ENCODE measurements around the gene SHANK3.

SHANK3 gene

DNA sequence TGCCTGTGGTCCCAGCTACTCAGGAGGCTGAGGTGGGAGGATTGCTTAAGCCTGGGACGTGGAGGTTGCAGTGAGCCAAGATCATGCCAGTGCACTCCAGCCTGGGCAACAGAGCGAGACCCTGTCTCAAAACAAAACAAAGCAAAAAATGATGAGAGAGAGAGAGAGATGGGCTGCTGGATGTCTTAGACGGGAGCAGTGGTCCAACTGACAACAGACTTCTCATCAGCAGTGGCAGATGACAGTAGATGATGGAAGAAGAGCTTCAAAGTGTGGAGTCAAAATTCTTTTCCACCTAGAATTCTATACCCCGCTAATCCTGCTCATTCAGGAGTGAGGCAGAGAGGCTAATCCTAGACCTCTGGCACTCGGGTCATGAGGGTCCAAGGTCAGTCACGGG, 36.4 kb downstream of the SHANK3 start:
- DNase-seq = no peak
- Histone ChIP-seq H3K27me3 (peaks cover 0 to 27% of the 10 kb centered on the region in 2 donors), H3K4me3 (no peak overlapping the region), H3K36me3 (no peaks in the 10 kb centered on the region), H3K27ac (no peak overlapping the region), H3K4me1 (no peaks in the 10 kb centered on the region), H3K9me3 (no peaks in the 10 kb centered on the region)
- TF ChIP-seq, protein P1, sequence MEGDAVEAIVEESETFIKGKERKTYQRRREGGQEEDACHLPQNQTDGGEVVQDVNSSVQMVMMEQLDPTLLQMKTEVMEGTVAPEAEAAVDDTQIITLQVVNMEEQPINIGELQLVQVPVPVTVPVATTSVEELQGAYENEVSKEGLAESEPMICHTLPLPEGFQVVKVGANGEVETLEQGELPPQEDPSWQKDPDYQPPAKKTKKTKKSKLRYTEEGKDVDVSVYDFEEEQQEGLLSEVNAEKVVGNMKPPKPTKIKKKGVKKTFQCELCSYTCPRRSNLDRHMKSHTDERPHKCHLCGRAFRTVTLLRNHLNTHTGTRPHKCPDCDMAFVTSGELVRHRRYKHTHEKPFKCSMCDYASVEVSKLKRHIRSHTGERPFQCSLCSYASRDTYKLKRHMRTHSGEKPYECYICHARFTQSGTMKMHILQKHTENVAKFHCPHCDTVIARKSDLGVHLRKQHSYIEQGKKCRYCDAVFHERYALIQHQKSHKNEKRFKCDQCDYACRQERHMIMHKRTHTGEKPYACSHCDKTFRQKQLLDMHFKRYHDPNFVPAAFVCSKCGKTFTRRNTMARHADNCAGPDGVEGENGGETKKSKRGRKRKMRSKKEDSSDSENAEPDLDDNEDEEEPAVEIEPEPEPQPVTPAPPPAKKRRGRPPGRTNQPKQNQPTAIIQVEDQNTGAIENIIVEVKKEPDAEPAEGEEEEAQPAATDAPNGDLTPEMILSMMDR (IDR thresholded peaks at IDR 0.05) = no peak
- intact Hi-C loops (cut with DNase I; ENCODE audit: low total_unique reads) = no loop called here

DNA sequence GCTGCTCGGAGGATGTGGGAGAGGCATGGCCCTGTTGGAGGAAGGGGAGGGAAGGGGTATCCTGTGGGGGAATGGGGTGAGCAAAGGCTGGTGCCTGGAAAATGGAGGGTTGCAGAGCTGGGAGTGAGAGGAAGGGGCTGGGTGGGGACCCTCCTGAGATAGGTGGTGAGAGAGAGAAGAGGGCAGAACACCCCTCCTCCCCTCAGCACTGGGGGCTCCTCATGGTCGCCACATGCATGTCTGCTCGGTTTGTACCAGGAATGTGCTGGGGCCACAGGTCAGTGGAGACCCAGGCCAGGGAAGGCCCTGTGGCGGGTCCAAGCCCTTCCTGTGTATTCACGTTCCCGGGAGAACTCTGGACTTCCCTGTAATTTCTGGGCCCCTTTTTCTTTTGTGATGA, 37.6 kb downstream of the SHANK3 start:
- intact Hi-C loops (cut with DNase I; ENCODE audit: low total_unique reads) = no loop called here
- peaks cover 0 to 15% of the 10 kb centered on the region in 2 donors for H3K27me3 ChIP-seq
- H3K36me3 ChIP-seq = no peaks in the 10 kb centered on the region
- no peaks in the 10 kb centered on the region for H3K9me3 ChIP-seq
- TF ChIP-seq, protein P1 (IDR thresholded peaks at IDR 0.05) = no peak
- no peak overlapping the region for H3K27ac ChIP-seq
- DNase-seq = no peak
- no peak overlapping the region for H3K4me3 ChIP-seq
- H3K4me1 ChIP-seq = no peaks in the 10 kb centered on the region

DNA sequence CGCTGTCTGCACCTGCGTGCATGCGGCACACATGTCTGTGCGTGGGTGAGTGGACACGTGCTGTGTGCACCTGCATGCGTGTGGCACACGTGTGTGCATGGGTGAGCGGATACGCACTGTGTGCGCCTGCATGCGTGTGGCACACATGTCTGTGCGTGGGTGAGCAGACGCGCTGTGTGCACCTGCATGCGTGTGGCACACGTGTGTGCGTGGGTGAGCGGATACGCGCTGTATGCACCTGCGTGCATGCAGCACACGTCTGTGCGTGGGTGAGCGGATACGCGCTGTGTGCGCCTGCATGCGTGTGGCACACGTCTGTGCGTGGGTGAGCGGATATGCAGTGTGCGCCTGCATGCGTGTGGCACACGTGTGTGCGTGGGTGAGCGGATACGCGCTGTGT, 38.3 kb downstream of the SHANK3 start:
- DNase-seq = no peak
- H3K4me3 ChIP-seq = no peak overlapping the region
- H3K4me1 ChIP-seq = no peaks in the 10 kb centered on the region
- TF ChIP-seq, protein P1 (IDR thresholded peaks at IDR 0.05) = no peak
- no peaks in the 10 kb centered on the region for H3K9me3 ChIP-seq
- H3K36me3 ChIP-seq = no peaks in the 10 kb centered on the region
- peaks cover 0 to 8% of the 10 kb centered on the region in 2 donors for H3K27me3 ChIP-seq
- H3K27ac ChIP-seq = no peak overlapping the region
- intact Hi-C loops (cut with DNase I; ENCODE audit: low total_unique reads) = no loop called here

DNA sequence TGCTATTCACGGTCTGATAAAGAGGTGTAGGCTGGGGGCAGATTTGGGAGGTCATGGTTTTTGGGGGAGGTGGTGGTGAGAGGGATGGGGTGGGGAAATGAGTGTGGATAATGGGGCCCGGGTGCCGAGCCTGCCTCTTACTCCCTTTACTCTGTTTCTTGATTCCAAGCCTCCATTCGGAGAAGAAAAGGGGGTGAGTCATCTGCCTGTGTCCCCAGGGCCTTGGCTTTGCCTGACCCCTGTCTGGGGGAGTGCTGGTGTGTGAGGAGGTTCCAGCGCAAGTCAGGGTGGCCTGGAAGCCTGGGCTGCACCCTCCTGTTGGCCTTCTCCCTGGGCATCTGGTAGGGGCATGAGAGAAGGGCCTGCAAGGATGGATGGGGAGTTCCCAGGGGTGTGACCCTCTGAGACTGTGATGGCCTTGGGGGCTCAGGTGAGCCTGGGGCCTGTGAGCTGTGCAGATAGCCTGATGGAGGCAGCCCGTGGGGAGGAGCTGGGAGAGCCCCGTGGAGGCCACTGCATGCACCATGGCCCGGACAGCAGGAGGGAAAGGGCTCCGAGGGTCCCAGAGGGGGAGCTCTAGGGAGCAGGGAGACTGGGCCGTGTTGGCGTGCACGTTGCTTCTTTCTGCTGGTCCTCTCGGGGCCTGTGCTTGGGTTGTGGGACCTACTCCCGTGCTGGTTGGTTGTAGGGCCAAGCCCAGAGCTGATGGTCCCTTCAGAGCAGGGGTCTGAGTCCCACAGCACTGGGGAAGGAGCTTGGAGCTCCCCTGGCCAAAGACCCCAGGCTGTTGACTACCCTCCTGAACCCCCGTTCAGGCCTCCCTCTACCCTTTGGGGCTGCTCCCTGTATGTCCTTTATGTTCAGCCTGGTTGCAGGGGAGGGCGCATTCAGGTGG, 39.1 kb downstream of the SHANK3 start:
- Histone ChIP-seq H3K27me3 (peaks cover 0 to 5% of the 10 kb centered on the region in 2 donors), H3K4me3 (no peak overlapping the region), H3K9me3 (no peaks in the 10 kb centered on the region), H3K36me3 (no peaks in the 10 kb centered on the region), H3K4me1 (no peaks in the 10 kb centered on the region), H3K27ac (no peak overlapping the region)
- DNase-seq = no peak
- TF ChIP-seq, protein P1 (IDR thresholded peaks at IDR 0.05) = no peak
- intact Hi-C loops (cut with DNase I; ENCODE audit: low total_unique reads) = no loop called here

DNA sequence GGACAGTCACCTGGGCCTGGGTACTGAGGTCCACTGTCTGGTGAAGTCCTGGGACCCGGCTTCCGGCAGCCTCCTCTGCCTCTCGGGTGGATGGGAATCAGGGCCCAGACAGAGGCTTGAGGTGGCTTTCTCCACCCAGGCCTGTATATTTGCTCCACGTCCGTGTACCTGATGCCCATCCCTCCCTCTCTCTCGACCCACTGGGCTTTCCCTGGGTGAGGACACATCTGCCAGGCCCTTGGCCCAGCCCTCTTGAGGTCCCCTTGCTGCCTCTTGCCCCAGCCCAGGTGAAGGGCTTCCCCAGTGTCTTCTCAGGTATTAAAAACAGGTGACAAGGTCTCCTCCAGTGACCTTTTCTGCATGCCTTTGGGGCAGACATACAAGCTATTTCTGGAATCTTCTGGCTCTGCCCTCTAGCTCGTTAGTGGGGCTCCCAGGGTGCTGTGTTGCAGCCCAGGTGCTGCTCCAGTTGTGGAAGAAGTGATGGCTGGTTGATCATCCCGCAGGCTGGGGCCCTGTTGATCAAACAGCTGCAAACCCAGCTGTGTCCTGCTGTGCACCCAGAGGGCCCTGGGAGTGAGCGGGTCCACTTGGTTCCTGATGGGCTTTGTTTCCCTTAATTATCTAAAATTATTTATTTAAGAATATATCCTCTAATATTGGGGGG, 39.9 kb downstream of the SHANK3 start:
- Histone ChIP-seq H3K27me3 (peaks cover 0 to 3% of the 10 kb centered on the region in 2 donors), H3K4me1 (no peaks in the 10 kb centered on the region), H3K27ac (no peak overlapping the region), H3K4me3 (no peak overlapping the region), H3K36me3 (no peaks in the 10 kb centered on the region), H3K9me3 (no peaks in the 10 kb centered on the region)
- intact Hi-C loops (cut with DNase I; ENCODE audit: low total_unique reads) = no loop called here
- DNase-seq = no peak
- TF ChIP-seq, protein P1 (IDR thresholded peaks at IDR 0.05) = no peak

Measured in tibial artery (tissue), 4 donors.